Lower lobe of right lung (tissue), 2 donors: ENCODE data around the gene EDN1. TPM values are rescaled to one million over a fixed set of nuclear protein-coding genes. Genes with fewer than 3 reads are reported as not detected.

Source experiments
- ATAC-seq, 2 donors: fragments of 200-7000 bp; cut with Tn5 transposase; one replicate each; pipeline ENCODE4 v1.9.1; 2020 to 2022; ENCODE audit warnings: mild to moderate bottlenecking in 2 of 2, moderate library complexity in 2 of 2
- DNase-seq: peaks from one replicate; pipeline ENCODE4 v3.0.0-alpha.2; 2020
- H3K27ac ChIP-seq: fragments of 200-600 bp; one replicate; pipeline ENCODE4 v1.8.0; 2022
- H3K27me3 ChIP-seq: fragments of 200-600 bp; one replicate; pipeline ENCODE4 v1.8.0; 2022; ENCODE audit warnings: low read depth
- H3K36me3 ChIP-seq: fragments of 200-600 bp; one replicate; pipeline ENCODE4 v1.8.0; 2022; ENCODE audit warnings: mild to moderate bottlenecking
- H3K4me1 ChIP-seq: fragments of 200-600 bp; one replicate; pipeline ENCODE4 v1.8.0; 2022
- H3K4me3 ChIP-seq: fragments of 200-600 bp; one replicate; pipeline ENCODE4 v1.8.0; 2022; ENCODE audit warnings: mild to moderate bottlenecking
- H3K9me3 ChIP-seq: fragments of 200-600 bp; one replicate; pipeline ENCODE4 v1.8.0; 2022
- CTCF ChIP-seq: fragments of 200-600 bp; IDR thresholded peaks from one replicate; pipeline ENCODE4 v1.8.0; 2022; ENCODE audit warnings: antibody characterized with exemption, mild to moderate bottlenecking
- intact Hi-C: fragments of 100-400 bp; cut with DNase I; formaldehyde crosslinking; loops from one replicate; pipeline ENCODE4 v1.11.0; 2022
- total RNA-seq: library from RNA; stranded (reverse); fragmentation: NEBNext Ultra II Directional; extraction: Animal tissue kit (Norgen Biotek cat#: 25700); gene quantifications from one replicate; pipeline ENCODE4 v1.2.1, GENCODE V29; 2021
- donor health status: DM: no; HTN: yes; CAD: no; lungs with severe emphysema.

Gene EDN1
- total RNA-seq, 1 donor from 2014 or later = 61.2 TPM

GRCh38 chr6:12246900-12247299 is 43.3 kb upstream of the EDN1 start:
- H3K27ac ChIP-seq = no peak overlapping the region

GRCh38 chr6:12249541-12250382 is 40.4 kb upstream of the EDN1 start:
- no peaks in the 10 kb centered on the region for H3K36me3 ChIP-seq
- no peaks in the 10 kb centered on the region for H3K27me3 ChIP-seq
- H3K9me3 ChIP-seq = no peaks in the 10 kb centered on the region
- no peak overlapping the region for H3K27ac ChIP-seq
- H3K4me3 ChIP-seq = no peak overlapping the region
- no peaks in the 10 kb centered on the region for H3K4me1 ChIP-seq
- intact Hi-C loops = no loop called here
- ATAC-seq (no peak), DNase-seq (no peak)
- no peak for TF ChIP-seq CTCF

More at GRCh38 chr6:12246900-12247299, 43.3 kb upstream of the EDN1 start:
- H3K9me3 ChIP-seq = no peaks in the 10 kb centered on the region
- no peak for ATAC-seq
- H3K4me1 ChIP-seq = no peaks in the 10 kb centered on the region
- no peak for TF ChIP-seq CTCF
- no peaks in the 10 kb centered on the region for H3K36me3 ChIP-seq
- no peaks in the 10 kb centered on the region for H3K27me3 ChIP-seq
- intact Hi-C loops = no loop called here
- no peak for DNase-seq
- no peak overlapping the region for H3K4me3 ChIP-seq

GRCh38 chr6:12250383-12250770 is 39.8 kb upstream of the EDN1 start:
- Histone ChIP-seq H3K4me3 (no peak overlapping the region), H3K27me3 (no peaks in the 10 kb centered on the region), H3K27ac (no peak overlapping the region), H3K36me3 (no peaks in the 10 kb centered on the region), H3K4me1 (no peaks in the 10 kb centered on the region), H3K9me3 (no peaks in the 10 kb centered on the region)
- no peak for TF ChIP-seq CTCF
- intact Hi-C loops = no loop called here
- DNase-seq = no peak
- no peak for ATAC-seq

GRCh38 chr6:12254210-12254609 is 36.0 kb upstream of the EDN1 start:
- ATAC-seq (no peak), DNase-seq (no peak)
- Histone ChIP-seq H3K36me3 (no peaks in the 10 kb centered on the region), H3K27me3 (no peaks in the 10 kb centered on the region), H3K9me3 (no peaks in the 10 kb centered on the region), H3K4me1 (no peaks in the 10 kb centered on the region), H3K27ac (no peak overlapping the region), H3K4me3 (no peak overlapping the region)
- intact Hi-C loops = no loop called here
- no peak for TF ChIP-seq CTCF

GRCh38 chr6:12258191-12258590 is 32.0 kb upstream of the EDN1 start:
- Histone ChIP-seq H3K9me3 (no peaks in the 10 kb centered on the region), H3K27ac (no peak overlapping the region), H3K4me1 (no peaks in the 10 kb centered on the region), H3K4me3 (no peak overlapping the region), H3K27me3 (no peaks in the 10 kb centered on the region), H3K36me3 (no peaks in the 10 kb centered on the region)
- no peak for TF ChIP-seq CTCF
- ATAC-seq (no peak), DNase-seq (no peak)
- intact Hi-C loops = no loop called here
